Activated CD4-positive, alpha-beta T cell treated with anti-CD3 and anti-CD28 coated beads, Interleukin-2, amount 50 U/mL, for 16 hours (primary cell): ENCODE data around the gene TFF3.

ENCODE experiments used
- DNase-seq: peaks from one replicate; pipeline ENCODE4 v3.0.0-alpha.2; 2020

Gene TFF3

GRCh38 chr21:42287193-42288083, 27.8 kb downstream of the TFF3 start:
- no peak for DNase-seq

- no peak for DNase-seq
Measured at GRCh38 chr21:42286416-42286815, 28.8 kb downstream of the TFF3 start.

GRCh38 chr21:42285569-42286245, 29.5 kb downstream of the TFF3 start:
- DNase-seq, result no peak

GRCh38 chr21:42282715-42283114, 32.5 kb downstream of the TFF3 start:
- DNase-seq, result no peak

GRCh38 chr21:42282021-42282420, 33.2 kb downstream of the TFF3 start:
- no peak for DNase-seq

GRCh38 chr21:42281181-42281680, 34.0 kb downstream of the TFF3 start:
- no peak for DNase-seq

GRCh38 chr21:42280356-42281180, 34.6 kb downstream of the TFF3 start:
- DNase-seq, result no peak

GRCh38 chr21:42279888-42280287, 35.3 kb downstream of the TFF3 start:
- DNase-seq, result no peak

GRCh38 chr21:42279341-42279871, 35.8 kb downstream of the TFF3 start:
- no peak for DNase-seq

- DNase-seq, result no peak
Measured at GRCh38 chr21:42278451-42279149, 36.6 kb downstream of the TFF3 start.

- no peak for DNase-seq
Measured at GRCh38 chr21:42277593-42277992, 37.6 kb downstream of the TFF3 start.

- DNase-seq, result no peak
Measured at GRCh38 chr21:42276526-42277154, 38.6 kb downstream of the TFF3 start.

GRCh38 chr21:42276076-42276475, 39.1 kb downstream of the TFF3 start:
- no peak for DNase-seq

GRCh38 chr21:42272984-42273600, 42.1 kb downstream of the TFF3 start:
- DNase-seq, result no peak

- no peak for DNase-seq
Measured at GRCh38 chr21:42272109-42272962, 42.9 kb downstream of the TFF3 start.

- DNase-seq, result no peak
Measured at GRCh38 chr21:42271065-42271464, 44.1 kb downstream of the TFF3 start.

- DNase-seq, result no peak
Measured at GRCh38 chr21:42269386-42269785, 45.8 kb downstream of the TFF3 start.

- DNase-seq, result no peak
Measured at GRCh38 chr21:42266971-42267556, 48.1 kb downstream of the TFF3 start.

GRCh38 chr21:42265231-42265812, 49.9 kb downstream of the TFF3 start:
- DNase-seq, result no peak
